Neural cell (in vitro differentiated cells): ENCODE measurements around the gene HBD. TPM values are rescaled to one million over a fixed set of nuclear protein-coding genes. Genes with fewer than 3 reads are reported as not detected.

Experiments used
- H2AFZ ChIP-seq: fragments of 200-600, 300-800 bp; sonication (generic), shearing (Covaris generic); 2 replicates; pipeline ENCODE4 v1.6.0; 2014; ENCODE audit warnings: low read depth, mild to moderate bottlenecking, antibody characterized with exemption, low read length, moderate library complexity
- H3F3A ChIP-seq: fragments of 200-600 bp; shearing (Covaris generic); 2 replicates; pipeline ENCODE4 v1.6.1; 2016; ENCODE audit warnings: mild to moderate bottlenecking, moderate library complexity, mixed read lengths, antibody characterized with exemption, low read length; ENCODE audit not compliant: insufficient read depth, poor library complexity, severe bottlenecking
- H3K27ac ChIP-seq: fragments of 200-600, 300-800 bp; sonication (generic), shearing (Covaris generic); 2 replicates; pipeline ENCODE4 v1.5.1; 2014; ENCODE audit warnings: mild to moderate bottlenecking, low read length, moderate library complexity
- H3K27me3 ChIP-seq: fragments of 300-800, 200-600 bp; sonication (generic), shearing (Covaris generic); 2 replicates; pipeline ENCODE4 v1.6.0; 2014; ENCODE audit warnings: mild to moderate bottlenecking, low read depth, low read length, moderate library complexity; ENCODE audit not compliant: insufficient read depth
- H3K36me3 ChIP-seq: fragments of 300-800, 200-600 bp; sonication (generic), shearing (Covaris generic); 2 replicates; pipeline ENCODE4 v1.5.1; 2014; ENCODE audit warnings: mild to moderate bottlenecking, antibody characterized with exemption, low read length, moderate library complexity; ENCODE audit not compliant: insufficient read depth
- H3K4me2 ChIP-seq: fragments of 300-800, 200-600 bp; sonication (generic), shearing (Covaris generic); 2 replicates; pipeline ENCODE4 v1.6.0; 2014; ENCODE audit warnings: mild to moderate bottlenecking, low read length
- H3K4me3 ChIP-seq: fragments of 300-800, 200-600 bp; sonication (generic), shearing (Covaris generic); 2 replicates; pipeline ENCODE4 v1.5.1; 2014; ENCODE audit warnings: mild to moderate bottlenecking, low read length, moderate library complexity
- H3K79me2 ChIP-seq: fragments of 200-600 bp; shearing (Covaris generic); replicated peaks from 2 replicates; pipeline ENCODE4 v1.6.0; 2014; ENCODE audit warnings: mild to moderate bottlenecking, low read length, moderate library complexity; ENCODE audit not compliant: insufficient read depth
- H3K9ac ChIP-seq: fragments of 300-800, 200-600 bp; sonication (generic), shearing (Covaris generic); 2 replicates; pipeline ENCODE4 v1.6.1; 2016; ENCODE audit warnings: mild to moderate bottlenecking, low read length, mixed read lengths
- H3K9me2 ChIP-seq: fragments of 200-600 bp; shearing (Covaris generic); 2 replicates; pipeline ENCODE4 v1.6.1; 2016; ENCODE audit warnings: mild to moderate bottlenecking, low read length, mixed read lengths; ENCODE audit not compliant: insufficient read depth
- H3K9me3 ChIP-seq: fragments of 200-600, 300-800 bp; sonication (generic), shearing (Covaris generic); 2 replicates; pipeline ENCODE4 v1.6.1; 2016; ENCODE audit warnings: mild to moderate bottlenecking, mixed run types, low read length, moderate library complexity, mixed read lengths
- H4K20me1 ChIP-seq: fragments of 200-600 bp; shearing (Covaris generic); 2 replicates; pipeline ENCODE4 v1.6.1; 2016; ENCODE audit warnings: mild to moderate bottlenecking, mixed run types; ENCODE audit not compliant: insufficient read depth
- CTCF ChIP-seq: fragments of 450-650 bp; IDR thresholded peaks from 2 replicates; pipeline ENCODE4 v1.5.1; 2014; ENCODE audit warnings: antibody characterized with exemption, mild to moderate bottlenecking, moderate library complexity; ENCODE audit not compliant: poor library complexity, severe bottlenecking
- EP300 ChIP-seq: fragments of 450-650 bp; conservative IDR thresholded peaks from 2 replicates; pipeline ENCODE4 v1.6.1; 2014; ENCODE audit warnings: antibody characterized with exemption, mild to moderate bottlenecking, moderate library complexity; ENCODE audit not compliant: poor library complexity, severe bottlenecking
- EZH2 ChIP-seq: fragments of 200-600, 300-800 bp; shearing (Covaris generic), sonication (generic); IDR thresholded peaks from 2 replicates; pipeline ENCODE4 v1.6.1; 2014; ENCODE audit warnings: antibody characterized with exemption, low read length, borderline replicate concordance, mild to moderate bottlenecking; ENCODE audit not compliant: insufficient read depth, poor library complexity, severe bottlenecking
- MXI1 ChIP-seq: fragments of 450-650 bp; conservative IDR thresholded peaks from 2 replicates; pipeline ENCODE4 v1.6.1; 2014; ENCODE audit warnings: antibody characterized with exemption, mild to moderate bottlenecking; ENCODE audit not compliant: poor library complexity, severe bottlenecking
- POLR2AphosphoS5 ChIP-seq: IDR thresholded peaks from 2 replicates; pipeline ENCODE4 v1.6.1; 2012
- RAD21 ChIP-seq: fragments of 450-650 bp; conservative IDR thresholded peaks from 2 replicates; pipeline ENCODE4 v1.6.1; 2014; ENCODE audit warnings: antibody characterized with exemption, mild to moderate bottlenecking, moderate library complexity
- SMC3 ChIP-seq: fragments of 450-650 bp; conservative IDR thresholded peaks from 2 replicates; pipeline ENCODE4 v1.6.1; 2014; ENCODE audit warnings: antibody characterized with exemption, mild to moderate bottlenecking, moderate library complexity; ENCODE audit not compliant: poor library complexity
- TAF1 ChIP-seq: IDR thresholded peaks from 2 replicates; pipeline ENCODE4 v1.6.1; 2012; ENCODE audit warnings: low read depth
- polyA plus RNA-seq: library from polyadenylated mRNA; depleted of rRNA; stranded (reverse); fragments of >200 nt; gene quantifications from 2 replicates; pipeline ENCODE4 v1.2.3, GENCODE V29; 2014
- TF ChIP-seq, protein P1 (sequence below): IDR thresholded peaks from 2 replicates; pipeline ENCODE4 v1.6.1; 2012; ENCODE audit warnings: borderline replicate concordance

The HBD gene
- polyA plus RNA-seq, 1 donor from 2014 or later = not detected

DNA sequence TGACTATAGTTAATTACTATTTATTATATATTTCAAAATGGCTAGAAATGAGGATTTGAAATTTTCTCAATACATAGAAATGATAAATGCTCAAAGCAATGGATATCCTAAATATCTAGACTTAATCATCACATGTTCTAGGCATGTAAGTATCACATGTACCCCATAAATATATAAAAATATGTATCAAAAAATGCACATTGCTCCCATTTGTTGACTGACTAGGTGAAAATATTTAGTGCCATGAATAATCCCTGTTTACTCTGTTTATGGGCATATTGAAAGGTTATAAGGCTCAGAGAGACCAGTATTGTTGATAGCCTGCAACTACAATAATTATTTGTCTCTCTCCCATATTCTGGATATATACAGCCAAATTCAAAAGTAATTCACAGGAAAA lies 32.3 kb upstream of the HBD start:
- H3K27ac ChIP-seq = no peak overlapping the region
- no peaks in the 10 kb centered on the region for H3K9me2 ChIP-seq
- no peak overlapping the region for H3K9ac ChIP-seq
- TF ChIP-seq POLR2AphosphoS5 = no peak
- TF ChIP-seq SMC3 = no peak
- TF ChIP-seq MXI1 = no peak
- TF ChIP-seq RAD21 = no peak
- H3K36me3 ChIP-seq = no peaks in the 10 kb centered on the region
- H2AFZ ChIP-seq = no peak overlapping the region
- H3K4me3 ChIP-seq = no peak overlapping the region
- no peaks in the 10 kb centered on the region for H3F3A ChIP-seq
- H3K9me3 ChIP-seq = no peaks in the 10 kb centered on the region
- no peaks in the 10 kb centered on the region for H4K20me1 ChIP-seq
- no peaks in the 10 kb centered on the region for H3K79me2 ChIP-seq
- H3K4me2 ChIP-seq = no peak overlapping the region
- H3K27me3 ChIP-seq = no peaks in the 10 kb centered on the region

DNA sequence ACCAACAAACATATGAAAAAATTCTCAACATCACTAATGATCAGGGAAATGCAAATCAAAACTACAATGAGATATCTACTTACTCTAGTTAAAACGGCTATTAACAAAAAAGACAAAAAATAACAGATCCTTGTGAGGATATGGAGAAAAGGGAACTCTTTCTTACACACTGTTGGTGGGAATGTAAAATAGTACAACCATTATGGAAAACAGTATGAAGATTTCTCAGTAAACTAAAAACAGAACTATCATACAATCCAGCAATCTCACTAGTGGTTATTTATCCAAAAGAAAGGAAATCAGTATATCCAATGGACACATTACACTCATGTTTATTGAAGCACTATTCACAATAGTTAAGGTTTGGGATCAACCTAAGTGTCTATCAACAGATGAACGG lies 31.5 kb upstream of the HBD start:
- Histone ChIP-seq H3K36me3 (no peaks in the 10 kb centered on the region), H3K4me2 (no peak overlapping the region), H3K79me2 (no peaks in the 10 kb centered on the region), H3K27me3 (no peaks in the 10 kb centered on the region), H3K9me3 (no peaks in the 10 kb centered on the region), H3K4me3 (no peak overlapping the region), H3K9ac (no peak overlapping the region), H3K27ac (no peak overlapping the region), H3K9me2 (no peaks in the 10 kb centered on the region), H4K20me1 (no peaks in the 10 kb centered on the region), H2AFZ (no peak overlapping the region), H3F3A (no peaks in the 10 kb centered on the region)
- TF ChIP-seq TAF1 (no peak), CTCF (no peak), EZH2 (no peak)

DNA sequence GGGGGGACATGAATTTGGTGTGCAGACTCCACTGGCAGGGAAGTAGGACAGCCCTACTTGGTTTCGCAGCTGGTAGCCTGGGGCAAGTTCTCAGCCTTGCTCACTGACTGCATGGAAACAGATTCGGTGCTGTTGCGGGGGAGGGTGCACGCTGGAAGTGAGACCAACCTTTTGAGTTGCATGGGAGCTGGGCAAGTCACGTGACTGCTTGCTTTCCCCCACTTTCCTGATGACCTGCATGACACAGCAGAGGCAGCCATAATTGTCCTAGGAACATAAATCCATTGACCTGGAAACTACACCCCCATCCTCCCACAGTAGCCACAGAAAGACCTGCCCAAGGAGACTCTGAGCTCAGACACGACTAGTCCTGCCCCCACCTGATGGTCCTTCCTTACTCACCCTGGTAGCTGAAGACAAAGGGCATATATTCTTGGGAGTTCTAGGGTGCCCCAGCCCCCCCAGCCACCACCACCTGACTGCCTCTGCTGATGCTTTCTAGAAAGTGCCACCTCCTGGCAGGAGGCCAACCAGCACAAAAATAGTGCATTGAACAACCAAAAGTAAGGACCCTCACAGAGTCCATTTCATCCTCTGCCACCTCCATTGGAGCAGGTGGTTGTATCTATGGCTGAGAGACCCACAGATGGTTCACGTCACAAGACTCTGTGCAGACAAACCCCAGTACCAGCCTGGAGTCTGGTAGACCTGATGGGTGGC lies 24.4 kb upstream of the HBD start:
- no peak overlapping the region for H3K4me3 ChIP-seq
- H3K27me3 ChIP-seq = no peaks in the 10 kb centered on the region
- H3F3A ChIP-seq = no peaks in the 10 kb centered on the region
- no peaks in the 10 kb centered on the region for H3K9me2 ChIP-seq
- H4K20me1 ChIP-seq = no peaks in the 10 kb centered on the region
- no peak overlapping the region for H3K4me2 ChIP-seq
- no peaks in the 10 kb centered on the region for H3K9me3 ChIP-seq
- H2AFZ ChIP-seq = no peak overlapping the region
- no peak for TF ChIP-seq TAF1
- no peak for TF ChIP-seq RAD21
- TF ChIP-seq EZH2 = no peak
- TF ChIP-seq POLR2AphosphoS5 = no peak
- TF ChIP-seq EP300 = no peak
- TF ChIP-seq CTCF = no peak
- no peak for TF ChIP-seq SMC3
- no peak for TF ChIP-seq MXI1
- TF ChIP-seq, protein P1, sequence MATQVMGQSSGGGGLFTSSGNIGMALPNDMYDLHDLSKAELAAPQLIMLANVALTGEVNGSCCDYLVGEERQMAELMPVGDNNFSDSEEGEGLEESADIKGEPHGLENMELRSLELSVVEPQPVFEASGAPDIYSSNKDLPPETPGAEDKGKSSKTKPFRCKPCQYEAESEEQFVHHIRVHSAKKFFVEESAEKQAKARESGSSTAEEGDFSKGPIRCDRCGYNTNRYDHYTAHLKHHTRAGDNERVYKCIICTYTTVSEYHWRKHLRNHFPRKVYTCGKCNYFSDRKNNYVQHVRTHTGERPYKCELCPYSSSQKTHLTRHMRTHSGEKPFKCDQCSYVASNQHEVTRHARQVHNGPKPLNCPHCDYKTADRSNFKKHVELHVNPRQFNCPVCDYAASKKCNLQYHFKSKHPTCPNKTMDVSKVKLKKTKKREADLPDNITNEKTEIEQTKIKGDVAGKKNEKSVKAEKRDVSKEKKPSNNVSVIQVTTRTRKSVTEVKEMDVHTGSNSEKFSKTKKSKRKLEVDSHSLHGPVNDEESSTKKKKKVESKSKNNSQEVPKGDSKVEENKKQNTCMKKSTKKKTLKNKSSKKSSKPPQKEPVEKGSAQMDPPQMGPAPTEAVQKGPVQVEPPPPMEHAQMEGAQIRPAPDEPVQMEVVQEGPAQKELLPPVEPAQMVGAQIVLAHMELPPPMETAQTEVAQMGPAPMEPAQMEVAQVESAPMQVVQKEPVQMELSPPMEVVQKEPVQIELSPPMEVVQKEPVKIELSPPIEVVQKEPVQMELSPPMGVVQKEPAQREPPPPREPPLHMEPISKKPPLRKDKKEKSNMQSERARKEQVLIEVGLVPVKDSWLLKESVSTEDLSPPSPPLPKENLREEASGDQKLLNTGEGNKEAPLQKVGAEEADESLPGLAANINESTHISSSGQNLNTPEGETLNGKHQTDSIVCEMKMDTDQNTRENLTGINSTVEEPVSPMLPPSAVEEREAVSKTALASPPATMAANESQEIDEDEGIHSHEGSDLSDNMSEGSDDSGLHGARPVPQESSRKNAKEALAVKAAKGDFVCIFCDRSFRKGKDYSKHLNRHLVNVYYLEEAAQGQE = no peak
- H3K36me3 ChIP-seq = no peaks in the 10 kb centered on the region
- no peak overlapping the region for H3K27ac ChIP-seq
- no peaks in the 10 kb centered on the region for H3K79me2 ChIP-seq
- no peak overlapping the region for H3K9ac ChIP-seq
